AG09319 (cell line): Measurements from ENCODE around the gene ZBTB20.

Source experiments
- DNase-seq: peaks from one replicate; pipeline ENCODE4 v3.0.0-alpha.2; 2010; ENCODE audit warnings: low read depth; ENCODE audit errors: extremely low read depth
- CTCF ChIP-seq: IDR thresholded peaks from 2 replicates; pipeline ENCODE4 v1.5.1; 2011; ENCODE audit warnings: low read depth, mild to moderate bottlenecking, inconsistent platforms, low read length, moderate library complexity

Gene ZBTB20

DNA sequence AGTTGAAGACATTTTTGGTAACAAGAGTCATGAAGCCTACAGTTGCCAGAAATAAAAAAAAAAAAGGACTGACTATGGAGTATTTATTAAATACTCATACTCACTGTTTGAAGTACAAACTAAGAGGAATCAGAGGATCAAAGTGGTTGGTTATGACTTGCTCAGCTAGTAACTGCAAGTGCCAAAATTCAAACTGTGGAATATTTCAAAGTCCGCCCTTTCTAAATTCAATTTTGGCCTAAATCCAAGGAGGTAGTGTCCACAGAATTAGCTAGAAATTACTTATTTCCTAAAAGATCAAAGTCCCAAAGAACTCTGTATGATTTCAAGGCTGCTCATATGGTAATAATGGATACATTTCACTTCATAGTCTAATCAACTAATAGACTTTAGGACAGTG, 274.5 kb downstream of the ZBTB20 start:
- no peak for DNase-seq
- no peak for TF ChIP-seq CTCF

- DNase-seq = no peak
- TF ChIP-seq CTCF = no peak
These were observed 275.0 kb downstream of the ZBTB20 start for GRCh38 chr3:114872050-114872449.

DNA sequence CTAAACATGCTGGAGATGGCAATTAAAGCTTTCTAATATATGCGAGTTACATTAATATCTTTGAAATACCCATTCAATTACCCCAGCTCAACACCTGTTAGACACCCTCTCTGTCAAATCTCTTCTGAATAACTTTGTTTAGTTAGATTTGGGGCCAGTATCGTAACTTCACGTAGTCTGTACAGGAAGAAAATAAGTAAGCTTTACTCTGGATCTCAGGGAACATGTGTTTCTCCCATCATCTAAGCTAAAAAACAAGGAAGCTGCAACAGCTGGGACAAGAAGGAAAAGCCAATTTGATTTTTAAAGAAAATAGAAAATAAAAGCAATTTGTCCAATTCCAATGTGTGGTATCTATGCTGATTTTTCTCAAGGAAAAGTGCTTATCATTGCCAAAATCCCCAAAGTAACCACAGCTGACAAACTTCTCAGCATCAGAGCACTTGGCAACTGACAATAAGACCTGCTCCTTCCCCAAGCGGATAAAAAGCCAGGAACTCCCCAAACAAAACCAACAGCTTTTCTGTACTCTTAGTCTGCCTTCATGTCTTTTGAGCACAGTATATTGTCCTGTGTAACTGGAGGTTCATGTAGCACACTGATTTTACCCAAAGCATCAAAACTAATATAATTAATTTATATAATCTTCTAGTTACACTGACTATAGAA, 279.1 kb downstream of the ZBTB20 start:
- no peak for DNase-seq
- TF ChIP-seq CTCF = no peak

DNA sequence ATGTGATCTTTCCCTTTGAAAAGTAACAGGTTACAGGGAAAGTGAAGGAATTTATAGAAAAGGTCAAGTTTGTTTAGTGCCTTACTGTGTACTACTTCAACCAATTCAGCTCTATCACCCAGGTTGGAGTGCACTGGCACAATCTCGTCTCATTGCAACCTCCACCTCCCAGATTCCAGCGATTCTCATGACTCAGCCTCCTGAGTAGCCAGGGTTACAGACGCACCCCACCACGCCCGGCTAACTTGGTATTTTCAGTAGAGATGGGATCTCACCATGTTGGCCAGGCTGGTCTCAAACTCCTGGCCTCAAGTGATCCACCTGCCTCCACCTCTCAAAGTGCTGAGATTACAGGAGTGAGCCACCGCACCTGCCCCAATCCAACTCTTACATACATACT, 279.7 kb downstream of the ZBTB20 start:
- no peak for DNase-seq
- TF ChIP-seq CTCF = no peak

- TF ChIP-seq CTCF = no peak
- DNase-seq = no peak
These were observed 280.7 kb downstream of the ZBTB20 start for GRCh38 chr3:114866430-114866829.

DNA sequence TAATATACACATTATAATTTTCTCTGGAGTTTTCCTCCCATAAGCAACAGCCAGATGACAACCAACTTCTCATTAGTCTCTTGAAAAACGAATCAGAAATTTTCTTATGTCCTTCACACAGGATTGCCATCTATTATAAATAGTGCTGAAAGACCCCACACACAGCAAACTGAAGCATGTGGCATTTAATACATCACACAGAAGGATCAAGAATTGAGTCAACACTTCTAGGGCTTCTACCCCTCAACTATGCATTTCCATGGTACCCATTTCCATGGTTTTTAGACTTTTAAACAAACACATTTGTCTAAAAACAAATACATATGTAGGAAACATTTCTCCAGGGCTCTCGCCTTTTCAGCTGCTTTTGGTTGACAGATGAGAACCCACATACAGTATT, 282.1 kb downstream of the ZBTB20 start:
- TF ChIP-seq CTCF = no peak
- DNase-seq = no peak

DNA sequence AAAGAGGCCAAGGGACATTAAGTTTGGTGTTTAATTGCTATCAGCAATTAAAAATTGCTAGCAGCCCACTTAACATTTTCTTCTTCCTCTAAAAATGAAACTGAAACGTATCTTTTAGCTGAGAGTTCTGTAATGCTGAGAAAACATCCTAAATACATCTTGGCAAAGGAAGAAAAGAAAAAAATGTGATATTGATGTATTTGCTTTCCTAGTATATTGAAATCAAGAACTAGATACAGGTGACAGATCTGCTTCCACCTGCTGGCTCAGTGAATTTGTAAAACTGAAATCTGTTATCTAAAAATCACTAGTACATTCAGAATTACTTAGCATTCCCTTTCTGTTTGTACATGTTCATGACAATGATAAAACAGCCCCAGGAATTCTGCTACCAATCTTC, 283.2 kb downstream of the ZBTB20 start:
- TF ChIP-seq CTCF = no peak
- no peak for DNase-seq
